Suprapubic skin (tissue), 4 donors: Measurements from ENCODE around the gene PARP15. TPM values are rescaled to one million over a fixed set of nuclear protein-coding genes. Genes with fewer than 3 reads are reported as not detected.

Experiments
- DNase-seq, 2 donors: peaks; one replicate each; pipeline ENCODE4 v3.0.0-alpha.2; 2019; ENCODE audit warnings: low spot score in 2 of 2
- H3K27ac ChIP-seq: fragments of 200-600 bp; sonication (generic); one replicate; pipeline ENCODE4 v1.5.1; 2019
- H3K27me3 ChIP-seq: fragments of 200-600 bp; sonication (generic); one replicate; pipeline ENCODE4 v1.5.1; 2019
- H3K36me3 ChIP-seq: fragments of 200-600 bp; sonication (generic); one replicate; pipeline ENCODE4 v1.5.1; 2019
- H3K4me1 ChIP-seq: fragments of 200-600 bp; sonication (generic); one replicate; pipeline ENCODE4 v1.5.1; 2019
- H3K4me3 ChIP-seq: fragments of 200-600 bp; sonication (generic); one replicate; pipeline ENCODE4 v1.5.1; 2019; ENCODE audit warnings: mild to moderate bottlenecking
- H3K9me3 ChIP-seq: fragments of 200-600 bp; sonication (generic); one replicate; pipeline ENCODE4 v1.5.1; 2019
- CTCF ChIP-seq, 2 donors: fragments of 200-600 bp in 1 of 2; fragments of 450-650 bp in 1 of 2; sonication (generic) in 1 of 2; IDR thresholded peaks; one replicate each; pipeline ENCODE4 v1.5.1; 2016 to 2019; ENCODE audit warnings: antibody characterized with exemption in 2 of 2, mild to moderate bottlenecking in 1 of 2, moderate library complexity in 1 of 2
- EP300 ChIP-seq: sonication (generic); formaldehyde crosslinking; IDR thresholded peaks from one replicate; pipeline ENCODE4 v1.6.1; 2017; ENCODE audit warnings: antibody characterized with exemption
- POLR2A ChIP-seq, 2 donors: fragments of 450-650 bp; IDR thresholded peaks; one replicate each; pipeline ENCODE4 v1.6.1; 2017; ENCODE audit warnings: antibody characterized with exemption in 2 of 2, mild to moderate bottlenecking in 2 of 2, moderate library complexity in 2 of 2
- POLR2AphosphoS5 ChIP-seq, 3 donors: sonication (generic); formaldehyde crosslinking; IDR thresholded peaks; one replicate each; pipeline ENCODE4 v1.6.1; 2017; ENCODE audit warnings: antibody characterized with exemption in 3 of 3
- WGBS: methylation state at CpG from one replicate; pipeline ENCODE4 v1.1.5; 2018; 5-methylcytosine and 5-hydroxymethylcytosine counted together
- total RNA-seq, 4 donors: library from RNA; depleted of rRNA; stranded (reverse); fragments of >200 nt; gene quantifications; one replicate each; pipeline ENCODE4 v1.1.0, GENCODE V29; 2016

Gene PARP15
- total RNA-seq, 4 donors from 2014 or later, result 0.26 to 0.80 (median 0.51) TPM; not detected in 1

GRCh38 chr3:122602011-122602710, 24.7 kb downstream of the PARP15 start:
- no peak overlapping the region for H3K27ac ChIP-seq
- DNase-seq, result no peak
- no peaks in the 10 kb centered on the region for H3K9me3 ChIP-seq
- WGBS, result 49% methylated on average over 5 of the region's 5 CpGs
- no peak overlapping the region for H3K4me3 ChIP-seq
- no peaks in the 10 kb centered on the region for H3K27me3 ChIP-seq
- H3K4me1 ChIP-seq, result no peaks in the 10 kb centered on the region
- H3K36me3 ChIP-seq, result no peaks in the 10 kb centered on the region
- TF ChIP-seq CTCF (IDR thresholded peaks at IDR 0.05) (no peak), POLR2AphosphoS5 (IDR thresholded peaks at IDR 0.05) (no peak), EP300 (no peak), POLR2A (IDR thresholded peaks at IDR 0.05) (no peak)

- Histone ChIP-seq H3K4me3 (no peak overlapping the region), H3K4me1 (no peaks in the 10 kb centered on the region), H3K9me3 (no peaks in the 10 kb centered on the region), H3K36me3 (no peaks in the 10 kb centered on the region), H3K27ac (no peak overlapping the region), H3K27me3 (no peaks in the 10 kb centered on the region)
- TF ChIP-seq POLR2AphosphoS5 (IDR thresholded peaks at IDR 0.05), result no peak
- TF ChIP-seq EP300, result no peak
- TF ChIP-seq CTCF (IDR thresholded peaks at IDR 0.05), result no peak
- TF ChIP-seq POLR2A (IDR thresholded peaks at IDR 0.05), result no peak
- DNase-seq, result no peak
- WGBS, result 69% methylated on average over 2 of the region's 2 CpGs
Measured at GRCh38 chr3:122603056-122603455, 25.6 kb downstream of the PARP15 start.

GRCh38 chr3:122606330-122606729, 28.9 kb downstream of the PARP15 start:
- H3K4me1 ChIP-seq, result no peaks in the 10 kb centered on the region
- no peak overlapping the region for H3K27ac ChIP-seq
- 64% methylated on average over 4 of the region's 4 CpGs for WGBS
- TF ChIP-seq POLR2AphosphoS5 (IDR thresholded peaks at IDR 0.05) (no peak), EP300 (no peak), POLR2A (IDR thresholded peaks at IDR 0.05) (no peak), CTCF (IDR thresholded peaks at IDR 0.05) (no peak)
- no peak overlapping the region for H3K4me3 ChIP-seq
- DNase-seq, result no peak
- H3K27me3 ChIP-seq, result no peaks in the 10 kb centered on the region
- H3K9me3 ChIP-seq, result no peaks in the 10 kb centered on the region
- H3K36me3 ChIP-seq, result no peaks in the 10 kb centered on the region

GRCh38 chr3:122608916-122609315, 31.5 kb downstream of the PARP15 start:
- 96% methylated on average over 1 of the region's 1 CpG for WGBS
- no peak for DNase-seq
- H3K27me3 ChIP-seq, result no peaks in the 10 kb centered on the region

More at GRCh38 chr3:122608916-122609315, 31.5 kb downstream of the PARP15 start:
- Histone ChIP-seq H3K9me3 (no peaks in the 10 kb centered on the region), H3K27ac (no peak overlapping the region), H3K4me3 (no peak overlapping the region), H3K36me3 (no peaks in the 10 kb centered on the region), H3K4me1 (no peaks in the 10 kb centered on the region)
- TF ChIP-seq EP300, result no peak
- TF ChIP-seq POLR2A (IDR thresholded peaks at IDR 0.05), result no peak
- TF ChIP-seq POLR2AphosphoS5 (IDR thresholded peaks at IDR 0.05), result no peak
- no peak for TF ChIP-seq CTCF (IDR thresholded peaks at IDR 0.05)
